ENCODE results near the gene SNRNP25.

The SNRNP25 gene

DNA sequence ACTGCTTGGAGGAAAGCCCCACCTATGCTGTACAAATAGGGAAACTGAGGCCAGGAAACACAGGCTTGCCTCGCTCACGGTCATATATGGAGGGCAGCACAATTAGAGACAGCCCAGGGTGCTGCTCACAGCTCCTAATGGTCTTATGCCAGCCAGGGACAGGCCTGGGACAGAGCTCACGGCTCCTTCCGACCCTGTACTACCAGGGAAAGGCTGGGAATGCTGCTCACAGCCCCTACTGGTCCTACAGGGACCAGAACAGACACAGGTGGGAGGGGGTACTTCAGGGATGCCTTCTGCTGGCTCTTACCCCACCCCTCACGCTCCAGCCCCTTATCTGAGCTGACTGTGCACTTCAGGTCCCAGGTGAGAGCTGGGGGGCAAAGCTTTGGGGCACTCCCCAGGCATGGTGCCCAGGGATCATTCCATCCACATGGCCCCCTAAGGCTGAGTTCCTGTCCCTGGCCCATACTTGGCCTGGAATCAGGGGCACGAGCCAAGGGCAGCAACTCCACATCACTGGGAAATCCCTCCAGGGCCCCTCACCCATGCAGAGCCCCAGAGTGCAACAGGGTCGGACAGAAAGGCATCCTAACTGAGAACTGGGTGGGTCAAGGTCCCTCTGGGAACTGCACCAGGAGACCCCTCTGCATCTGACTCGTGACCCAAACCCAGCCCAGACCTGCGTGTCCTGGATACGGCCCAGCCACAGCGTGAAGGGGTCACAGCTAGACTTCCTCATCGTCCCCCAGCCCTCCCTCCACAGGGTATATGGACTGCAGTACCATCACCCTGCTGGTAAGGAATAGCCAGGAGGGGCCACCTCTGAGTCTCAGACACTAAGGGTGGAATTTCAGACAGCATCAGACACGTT is 12.9 kb downstream of the SNRNP25 start:
- no peak for DNase-seq (ENCODE audit: extremely low read depth, low read depth)
- TF ChIP-seq, protein P1, sequence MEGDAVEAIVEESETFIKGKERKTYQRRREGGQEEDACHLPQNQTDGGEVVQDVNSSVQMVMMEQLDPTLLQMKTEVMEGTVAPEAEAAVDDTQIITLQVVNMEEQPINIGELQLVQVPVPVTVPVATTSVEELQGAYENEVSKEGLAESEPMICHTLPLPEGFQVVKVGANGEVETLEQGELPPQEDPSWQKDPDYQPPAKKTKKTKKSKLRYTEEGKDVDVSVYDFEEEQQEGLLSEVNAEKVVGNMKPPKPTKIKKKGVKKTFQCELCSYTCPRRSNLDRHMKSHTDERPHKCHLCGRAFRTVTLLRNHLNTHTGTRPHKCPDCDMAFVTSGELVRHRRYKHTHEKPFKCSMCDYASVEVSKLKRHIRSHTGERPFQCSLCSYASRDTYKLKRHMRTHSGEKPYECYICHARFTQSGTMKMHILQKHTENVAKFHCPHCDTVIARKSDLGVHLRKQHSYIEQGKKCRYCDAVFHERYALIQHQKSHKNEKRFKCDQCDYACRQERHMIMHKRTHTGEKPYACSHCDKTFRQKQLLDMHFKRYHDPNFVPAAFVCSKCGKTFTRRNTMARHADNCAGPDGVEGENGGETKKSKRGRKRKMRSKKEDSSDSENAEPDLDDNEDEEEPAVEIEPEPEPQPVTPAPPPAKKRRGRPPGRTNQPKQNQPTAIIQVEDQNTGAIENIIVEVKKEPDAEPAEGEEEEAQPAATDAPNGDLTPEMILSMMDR (IDR thresholded peaks at IDR 0.05; ENCODE audit: low read depth, low read length, missing control alignments): no peak
- no peak overlapping the region for H3K4me3 ChIP-seq (replicated peaks; ENCODE audit: low read depth, low read length)

DNA sequence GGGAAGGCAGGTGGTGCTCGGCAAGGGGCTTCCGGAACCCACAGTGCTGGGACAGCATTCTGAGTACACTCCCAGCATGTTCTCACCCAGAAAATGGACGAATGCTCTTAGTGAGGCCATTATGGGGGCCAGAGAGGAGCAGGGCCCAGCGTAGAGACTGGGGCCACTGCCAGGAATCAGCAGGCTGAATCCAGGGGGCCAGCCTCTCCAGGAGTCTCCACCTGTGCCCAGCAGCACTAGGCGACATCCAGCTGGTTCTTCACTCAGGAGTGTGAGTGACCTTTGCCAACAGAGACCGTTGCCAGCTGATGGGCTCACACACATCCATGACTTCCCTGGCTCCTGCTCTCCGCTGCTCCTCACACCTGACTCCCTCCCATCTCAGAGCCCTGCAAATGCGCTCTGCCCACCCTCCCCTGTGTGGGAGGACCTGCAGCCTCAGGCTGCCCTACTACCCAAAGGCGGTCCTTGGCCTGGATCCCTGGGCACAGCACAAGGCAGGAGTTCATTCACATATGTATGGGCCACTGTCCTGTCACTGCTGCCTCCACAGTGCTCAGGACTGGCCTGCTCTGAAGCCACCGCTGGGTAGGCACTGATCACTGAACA is 13.7 kb downstream of the SNRNP25 start:
- TF ChIP-seq, protein P1 (IDR thresholded peaks at IDR 0.05; ENCODE audit: low read depth, low read length, missing control alignments): no peak
- DNase-seq (ENCODE audit: extremely low read depth, low read depth): no peak
- no peak overlapping the region for H3K4me3 ChIP-seq (replicated peaks; ENCODE audit: low read depth, low read length)

DNA sequence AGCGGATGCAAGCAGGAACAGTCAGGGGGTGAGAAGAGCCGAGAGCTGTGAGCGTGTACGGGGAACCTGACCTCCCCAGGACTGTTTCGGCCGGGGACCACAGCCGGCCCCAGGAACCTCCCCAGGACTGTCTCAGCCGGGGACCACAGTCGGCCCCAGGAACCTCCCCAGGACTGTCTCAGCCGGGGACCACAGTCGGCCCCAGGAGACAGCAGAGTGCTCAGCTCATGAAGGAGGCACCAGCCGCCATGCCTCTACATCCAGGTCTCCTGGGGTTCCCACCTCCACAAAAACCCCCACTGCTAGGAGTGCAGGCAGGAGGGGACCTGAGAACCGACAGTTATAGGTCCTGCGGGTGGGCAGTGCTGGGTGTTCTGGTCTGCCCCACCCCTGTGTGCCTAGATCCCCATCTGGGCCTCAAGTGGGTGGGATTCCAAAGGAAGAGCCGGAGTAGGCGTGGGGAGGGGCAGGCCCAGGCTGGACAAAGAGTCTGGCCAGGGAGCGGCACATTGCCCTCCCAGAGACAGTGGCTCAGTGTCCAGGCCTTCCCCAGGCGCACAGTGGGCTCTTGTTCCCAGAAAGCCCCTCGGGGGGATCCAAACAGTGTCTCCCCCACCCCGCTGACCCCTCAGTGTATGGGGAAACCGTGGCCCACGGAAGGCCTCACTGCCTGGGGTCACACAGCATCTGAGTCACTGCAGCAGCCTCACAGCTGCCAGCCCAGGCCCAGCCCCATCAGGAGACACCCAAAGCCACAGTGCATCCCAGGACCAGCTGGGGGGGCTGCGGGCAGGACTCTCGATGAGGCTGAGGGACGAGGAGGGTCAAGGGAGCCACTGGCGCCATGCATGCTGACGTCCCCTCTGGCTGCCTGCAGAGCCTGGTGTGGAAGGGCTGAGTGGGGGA is 14.5 kb downstream of the SNRNP25 start:
- no peak overlapping the region for H3K4me3 ChIP-seq (replicated peaks; ENCODE audit: low read depth, low read length)
- DNase-seq (ENCODE audit: extremely low read depth, low read depth): no peak
- TF ChIP-seq, protein P1 (IDR thresholded peaks at IDR 0.05; ENCODE audit: low read depth, low read length, missing control alignments): no peak

DNA sequence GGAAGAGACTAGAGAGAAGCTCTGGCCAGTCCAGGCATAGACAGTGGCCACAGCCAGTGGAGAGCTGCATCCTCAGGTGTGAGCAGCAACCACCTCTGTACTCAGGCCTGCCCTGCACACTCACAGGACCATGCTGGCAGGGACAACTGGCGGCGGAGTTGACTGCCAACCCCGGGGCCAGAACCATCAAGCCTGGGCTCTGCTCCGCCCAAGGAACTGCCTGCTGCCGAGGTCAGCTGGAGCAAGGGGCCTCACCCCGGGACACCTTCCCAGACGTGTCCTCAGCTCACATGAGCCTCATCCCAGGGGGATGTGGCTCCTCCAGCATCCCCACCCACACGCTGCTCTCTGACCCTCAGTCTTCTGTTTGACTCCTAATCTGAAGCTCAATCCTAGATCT is 15.6 kb downstream of the SNRNP25 start:
- no peak for DNase-seq (ENCODE audit: extremely low read depth, low read depth)
- no peak overlapping the region for H3K4me3 ChIP-seq (replicated peaks; ENCODE audit: low read depth, low read length)
- TF ChIP-seq, protein P1 (IDR thresholded peaks at IDR 0.05; ENCODE audit: low read depth, low read length, missing control alignments): no peak

DNA sequence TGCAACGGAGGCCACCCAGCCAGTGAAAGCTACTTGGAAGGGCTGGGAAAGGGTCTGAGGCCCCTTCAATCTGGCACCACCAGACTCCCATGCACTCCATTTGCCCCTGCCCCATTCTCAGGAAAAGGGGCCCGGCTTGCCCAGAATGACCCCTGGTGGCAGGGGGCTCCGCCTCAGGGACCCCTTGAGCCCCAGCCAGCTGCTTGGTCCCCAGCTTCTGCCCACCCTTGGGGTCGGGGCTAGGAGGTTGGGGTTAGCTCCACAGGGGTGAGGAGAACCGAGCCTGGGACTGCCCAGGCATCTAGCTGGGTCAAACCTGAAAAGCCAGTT is 17.5 kb downstream of the SNRNP25 start:
- TF ChIP-seq, protein P1 (IDR thresholded peaks at IDR 0.05; ENCODE audit: low read depth, low read length, missing control alignments): no peak
- H3K4me3 ChIP-seq (replicated peaks; ENCODE audit: low read depth, low read length): peak overlapping the region; percentile 63
- no peak for DNase-seq (ENCODE audit: extremely low read depth, low read depth)

DNA sequence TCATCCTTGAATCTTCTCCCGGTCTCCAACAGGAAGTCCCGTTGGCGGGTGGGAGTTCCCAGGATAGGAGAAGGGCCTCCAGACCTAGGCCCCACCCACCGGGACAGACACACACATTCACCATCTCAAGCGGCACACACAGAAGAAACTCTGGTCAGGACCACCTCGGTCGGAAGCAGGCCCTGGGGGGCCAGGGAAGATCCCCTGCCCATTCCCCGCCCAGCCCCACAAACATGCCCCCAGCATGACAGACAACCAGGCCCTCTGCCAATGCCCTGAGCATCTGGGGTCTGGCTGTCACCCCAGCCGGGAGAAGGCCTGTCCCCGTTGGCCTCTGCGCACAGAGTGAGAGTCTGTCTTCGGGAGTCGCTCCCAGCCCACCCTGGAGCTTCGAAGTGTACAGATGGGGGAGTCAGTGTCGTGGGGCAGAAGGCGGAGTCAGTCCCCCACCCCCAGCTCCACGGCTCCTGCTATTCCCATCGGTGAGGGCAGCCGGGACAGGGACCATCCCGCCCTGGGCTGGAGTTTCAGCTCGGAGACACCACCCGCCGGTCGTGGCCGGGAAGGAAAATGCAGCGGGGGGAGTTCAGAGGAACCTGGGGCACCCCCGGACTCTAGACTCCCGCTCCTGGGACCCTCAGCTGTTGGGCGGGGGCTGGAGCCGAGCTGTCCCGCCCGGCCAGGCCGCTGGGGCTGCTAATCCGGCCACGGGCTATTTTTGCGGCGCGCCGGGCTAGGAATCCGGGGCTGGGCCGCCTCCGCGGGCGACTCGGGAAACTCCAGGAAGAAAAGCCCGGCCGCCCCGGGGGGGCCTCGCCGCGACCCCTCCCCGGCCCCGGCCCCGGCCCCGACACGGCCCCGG is 18.1 kb downstream of the SNRNP25 start:
- no peak for DNase-seq (ENCODE audit: extremely low read depth, low read depth)
- H3K4me3 ChIP-seq (replicated peaks; ENCODE audit: low read depth, low read length): peak overlapping the region; percentile 63
- TF ChIP-seq, protein P1 (IDR thresholded peaks at IDR 0.05; ENCODE audit: low read depth, low read length, missing control alignments): no peak
